PFSK-1 (cell line): ENCODE measurements around the gene RAD51B.

Experiments used
- FOXP2 ChIP-seq: optimal IDR thresholded peaks from 2 replicates; pipeline ENCODE3; 2011; ENCODE audit warnings: borderline replicate concordance, control low read depth, inconsistent platforms; ENCODE audit not compliant: insufficient read depth; ENCODE audit errors: extremely low read length, extremely low read depth
- POLR2AphosphoS5 ChIP-seq: IDR thresholded peaks from 2 replicates; pipeline ENCODE4 v1.6.1; 2012; ENCODE audit warnings: low read depth, mild to moderate bottlenecking, control low read depth, low read length, moderate library complexity
- SIN3A ChIP-seq: IDR thresholded peaks from 2 replicates; pipeline ENCODE4 v1.6.1; 2012; ENCODE audit warnings: mild to moderate bottlenecking, low read length, moderate library complexity, borderline replicate concordance; ENCODE audit not compliant: insufficient read depth
- TAF1 ChIP-seq: IDR thresholded peaks from 2 replicates; pipeline ENCODE4 v1.6.1; 2012; ENCODE audit warnings: low read length, control low read depth, borderline replicate concordance; ENCODE audit not compliant: insufficient read depth
- TF ChIP-seq, protein P1 (sequence below), 2 experiments: IDR thresholded peaks; 2 replicates each; pipeline versions ENCODE4 v1.6.1 to v1.8.0; 2011 to 2012; ENCODE audit warnings: low read depth in 2 of 2, low read length in 2 of 2, control low read depth in 1 of 2, inconsistent platforms in 1 of 2, mild to moderate bottlenecking in 1 of 2, moderate library complexity in 1 of 2; ENCODE audit not compliant: insufficient read depth in 1 of 2

RAD51B gene

DNA sequence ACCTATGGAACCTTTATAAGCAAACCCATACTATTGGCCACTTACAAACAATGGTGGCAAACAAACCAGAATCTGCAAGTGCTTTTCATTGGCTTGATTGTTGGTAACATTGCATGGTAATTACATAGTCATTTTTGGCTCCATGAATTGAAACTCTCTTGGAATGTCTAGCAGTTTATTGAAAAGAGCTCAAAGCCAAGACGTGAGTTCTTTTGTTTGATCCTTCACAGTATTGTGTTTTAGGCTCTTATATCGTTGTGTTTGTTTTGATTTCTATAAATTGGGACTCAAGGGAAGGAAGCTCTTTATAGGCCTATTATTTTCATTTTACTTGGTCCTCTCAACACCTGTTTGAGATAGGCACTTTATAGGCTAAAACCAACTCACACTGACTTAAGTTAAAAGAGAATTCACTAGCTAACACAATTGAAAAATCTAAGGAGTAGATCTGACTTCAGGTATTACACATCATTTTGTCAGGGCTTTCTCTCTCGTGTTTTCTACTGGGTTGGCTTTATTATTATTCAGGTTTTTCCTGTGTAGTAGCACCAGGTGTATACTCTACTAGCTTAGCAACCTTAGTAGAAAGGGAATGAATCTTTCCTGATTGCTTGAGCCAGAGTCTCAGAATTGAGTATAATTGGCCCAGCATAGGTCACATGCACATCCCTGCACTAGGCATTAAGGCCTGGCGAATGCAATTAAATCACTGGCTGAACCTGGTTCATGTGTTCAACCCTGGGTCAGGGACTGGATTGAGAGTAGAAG is 341.4 kb downstream of the RAD51B start:
- TF ChIP-seq, protein P1, sequence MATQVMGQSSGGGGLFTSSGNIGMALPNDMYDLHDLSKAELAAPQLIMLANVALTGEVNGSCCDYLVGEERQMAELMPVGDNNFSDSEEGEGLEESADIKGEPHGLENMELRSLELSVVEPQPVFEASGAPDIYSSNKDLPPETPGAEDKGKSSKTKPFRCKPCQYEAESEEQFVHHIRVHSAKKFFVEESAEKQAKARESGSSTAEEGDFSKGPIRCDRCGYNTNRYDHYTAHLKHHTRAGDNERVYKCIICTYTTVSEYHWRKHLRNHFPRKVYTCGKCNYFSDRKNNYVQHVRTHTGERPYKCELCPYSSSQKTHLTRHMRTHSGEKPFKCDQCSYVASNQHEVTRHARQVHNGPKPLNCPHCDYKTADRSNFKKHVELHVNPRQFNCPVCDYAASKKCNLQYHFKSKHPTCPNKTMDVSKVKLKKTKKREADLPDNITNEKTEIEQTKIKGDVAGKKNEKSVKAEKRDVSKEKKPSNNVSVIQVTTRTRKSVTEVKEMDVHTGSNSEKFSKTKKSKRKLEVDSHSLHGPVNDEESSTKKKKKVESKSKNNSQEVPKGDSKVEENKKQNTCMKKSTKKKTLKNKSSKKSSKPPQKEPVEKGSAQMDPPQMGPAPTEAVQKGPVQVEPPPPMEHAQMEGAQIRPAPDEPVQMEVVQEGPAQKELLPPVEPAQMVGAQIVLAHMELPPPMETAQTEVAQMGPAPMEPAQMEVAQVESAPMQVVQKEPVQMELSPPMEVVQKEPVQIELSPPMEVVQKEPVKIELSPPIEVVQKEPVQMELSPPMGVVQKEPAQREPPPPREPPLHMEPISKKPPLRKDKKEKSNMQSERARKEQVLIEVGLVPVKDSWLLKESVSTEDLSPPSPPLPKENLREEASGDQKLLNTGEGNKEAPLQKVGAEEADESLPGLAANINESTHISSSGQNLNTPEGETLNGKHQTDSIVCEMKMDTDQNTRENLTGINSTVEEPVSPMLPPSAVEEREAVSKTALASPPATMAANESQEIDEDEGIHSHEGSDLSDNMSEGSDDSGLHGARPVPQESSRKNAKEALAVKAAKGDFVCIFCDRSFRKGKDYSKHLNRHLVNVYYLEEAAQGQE (IDR thresholded peaks at IDR 0.05; ENCODE audit: insufficient read depth in 1 of 2, low read depth in 2 of 2, low read length in 2 of 2): no peak
- TF ChIP-seq SIN3A (no peak), FOXP2 (no peak), TAF1 (no peak), POLR2AphosphoS5 (no peak)

DNA sequence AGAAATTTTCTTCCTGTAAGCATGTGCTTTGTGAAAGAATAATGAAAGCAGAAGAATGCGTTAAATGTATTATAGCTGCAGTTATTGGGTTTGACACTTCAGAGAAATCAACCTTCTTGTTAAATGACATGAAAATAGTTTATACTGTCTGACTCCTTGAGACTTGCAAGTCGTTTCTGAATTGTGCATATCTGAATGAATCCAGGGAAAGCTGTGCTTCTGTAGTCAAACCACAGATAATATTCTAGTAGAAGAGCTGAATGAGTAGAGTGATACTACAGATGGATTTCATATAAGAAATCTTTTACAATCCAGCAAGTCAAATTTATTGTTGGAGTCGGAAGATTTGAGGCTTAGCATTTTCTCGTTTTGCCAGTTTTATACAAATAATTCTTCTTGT is 343.3 kb downstream of the RAD51B start:
- TF ChIP-seq POLR2AphosphoS5: no peak
- TF ChIP-seq FOXP2: no peak
- TF ChIP-seq, protein P1 (IDR thresholded peaks at IDR 0.05; ENCODE audit: insufficient read depth in 1 of 2, low read depth in 2 of 2, low read length in 2 of 2): no peak
- no peak for TF ChIP-seq TAF1
- TF ChIP-seq SIN3A: no peak

DNA sequence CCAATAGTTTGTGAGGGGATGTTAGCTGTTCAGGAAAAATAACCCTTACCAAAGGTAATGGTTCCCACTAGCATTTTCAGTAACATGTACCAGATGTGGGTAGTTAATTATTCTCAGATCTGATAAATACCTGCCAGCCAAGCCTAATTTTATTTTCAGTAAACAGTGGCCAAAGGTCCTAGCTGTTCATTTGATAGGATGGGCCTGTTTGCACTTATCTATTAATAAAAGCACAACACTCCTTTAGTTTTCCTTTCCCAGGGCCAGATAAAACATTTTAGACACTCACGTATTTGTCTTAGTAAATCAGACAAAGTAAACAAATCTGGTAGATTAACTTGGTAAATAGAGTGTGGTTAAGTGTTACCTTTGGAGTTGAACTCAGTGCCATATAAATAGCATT is 345.1 kb downstream of the RAD51B start:
- TF ChIP-seq POLR2AphosphoS5: no peak
- TF ChIP-seq TAF1: no peak
- TF ChIP-seq SIN3A: no peak
- TF ChIP-seq, protein P1 (IDR thresholded peaks at IDR 0.05; ENCODE audit: insufficient read depth in 1 of 2, low read depth in 2 of 2, low read length in 2 of 2): no peak
- TF ChIP-seq FOXP2: no peak

DNA sequence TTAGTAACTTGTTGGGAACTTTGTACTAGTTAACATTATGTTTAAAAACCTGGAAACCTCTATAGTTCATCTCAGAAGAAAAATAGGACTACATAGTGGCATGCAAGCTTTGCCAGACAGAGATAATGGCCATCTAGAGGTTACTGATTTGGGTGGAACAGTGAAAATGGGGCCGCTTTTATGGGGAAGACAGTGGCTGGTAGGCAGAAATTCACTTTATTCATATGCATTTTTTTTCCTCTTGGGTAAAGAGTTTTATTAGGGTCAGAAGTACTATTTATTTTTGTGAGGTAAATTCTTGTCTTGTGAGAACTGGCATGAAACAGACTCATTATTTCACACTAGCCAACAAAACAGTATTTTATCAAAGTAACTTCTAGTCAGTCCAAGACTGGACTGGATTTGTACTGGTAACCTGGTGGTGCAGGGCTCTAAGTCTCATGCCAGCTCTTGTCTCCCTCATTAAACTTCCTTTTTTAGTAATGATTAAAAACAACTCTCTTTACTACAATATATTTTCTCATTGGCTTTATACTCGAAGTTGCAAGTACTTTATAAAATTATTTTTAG is 345.8 kb downstream of the RAD51B start:
- TF ChIP-seq TAF1 (no peak), SIN3A (no peak), POLR2AphosphoS5 (no peak), FOXP2 (no peak)
- TF ChIP-seq, protein P1 (IDR thresholded peaks at IDR 0.05; ENCODE audit: insufficient read depth in 1 of 2, low read depth in 2 of 2, low read length in 2 of 2): no peak
